Hematopoietic multipotent progenitor cell treated with erythropoietin and hydrocortisone succinate and interleukin-3 and kit ligand, for 8 days (in vitro differentiated cells): ENCODE data around the gene DDX3X.
A peak's percentile ranks its signal among the peaks of the same experiment; 100 is the strongest.
"Not testable (repeated sequence)": the region's sequence is repeated elsewhere in the genome, so short reads cannot be mapped to it uniquely, and the experiment has no call there.

Source experiments
- DNase-seq: peaks from one replicate; pipeline ENCODE4 v3.0.0-alpha.2; 2015

The DDX3X gene

DNA sequence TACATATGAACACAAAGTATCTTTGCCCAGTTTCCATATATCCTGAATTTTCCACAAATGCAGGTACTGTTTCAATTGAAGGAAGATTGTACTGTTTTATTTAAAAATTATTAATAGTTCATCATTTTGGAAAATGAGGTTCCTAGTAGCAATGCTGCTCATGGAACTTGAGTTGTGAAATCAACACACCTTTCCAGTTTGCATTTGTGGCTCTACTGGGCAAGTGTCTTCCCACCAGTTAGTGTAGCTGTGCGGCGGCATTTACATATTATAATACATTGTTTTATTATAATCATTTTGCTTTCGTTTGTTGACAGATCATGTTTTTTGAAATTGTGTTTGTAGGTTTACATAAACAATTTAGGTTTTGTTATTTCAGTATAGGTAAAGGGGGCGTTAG lies 2.0 kb upstream of the DDX3X start:
- peak; percentile 10 for DNase-seq

DNA sequence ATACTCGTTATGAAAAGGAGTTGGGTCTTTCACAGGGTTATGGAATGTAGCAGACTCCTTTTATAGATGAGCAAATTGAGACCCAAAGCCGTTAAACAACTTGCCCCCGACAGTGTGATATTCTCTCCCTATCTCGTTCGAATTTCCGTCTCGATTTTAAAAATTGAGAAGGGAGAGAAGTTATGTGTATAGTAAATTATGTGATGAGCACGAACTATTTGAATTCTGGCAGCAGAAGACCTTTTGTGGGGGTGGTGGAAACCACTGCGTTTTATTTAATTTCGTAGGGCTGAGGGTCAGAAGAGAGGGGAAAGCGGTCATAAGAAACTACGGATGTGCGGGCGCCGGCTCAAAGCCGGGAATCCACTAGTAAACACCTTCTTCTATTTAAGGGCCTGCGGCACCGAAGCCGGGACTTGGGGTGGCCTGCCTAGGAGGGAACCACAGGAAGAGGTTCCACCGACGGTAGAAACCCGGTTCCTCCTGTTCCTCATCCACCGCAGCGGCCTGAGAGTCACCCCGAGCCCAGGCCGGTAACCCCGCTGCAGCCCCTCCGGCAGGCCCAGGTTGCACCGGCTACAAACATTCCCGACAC lies 1.5 kb upstream of the DDX3X start:
- DNase-seq, result peak; percentile 35

DNA sequence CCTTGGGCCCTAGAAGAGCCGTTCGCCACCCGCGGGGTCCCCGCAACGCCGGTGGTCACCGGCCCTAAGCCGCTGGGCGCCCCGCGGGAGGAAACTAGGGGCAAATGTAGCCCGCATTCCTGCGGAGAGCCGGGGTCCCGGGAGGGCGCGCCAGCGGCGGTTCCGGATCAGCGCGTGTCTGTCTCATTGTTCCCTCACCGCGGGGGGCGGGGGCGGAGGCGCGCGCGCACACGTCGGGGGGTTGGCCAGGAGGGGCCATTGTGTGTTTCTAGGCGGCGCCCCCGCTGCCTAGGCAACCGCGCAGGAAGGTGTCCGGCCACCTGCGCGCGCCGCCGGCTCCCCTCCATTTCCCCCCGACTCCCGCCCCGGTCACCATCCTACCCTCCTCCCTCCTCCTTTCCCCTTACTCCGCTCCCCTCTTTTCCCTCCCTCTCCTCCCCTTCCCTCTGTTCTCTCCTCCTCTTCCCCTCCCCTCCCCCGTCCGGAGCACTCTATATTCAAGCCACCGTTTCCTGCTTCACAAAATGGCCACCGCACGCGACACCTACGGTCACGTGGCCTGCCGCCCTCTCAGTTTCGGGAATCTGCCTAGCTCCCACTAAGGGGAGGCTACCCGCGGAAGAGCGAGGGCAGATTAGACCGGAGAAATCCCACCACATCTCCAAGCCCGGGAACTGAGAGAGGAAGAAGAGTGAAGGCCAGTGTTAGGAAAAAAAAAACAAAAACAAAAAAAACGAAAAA lies 789 bp upstream of the DDX3X start:
- DNase-seq, result peak; percentile 87

DNA sequence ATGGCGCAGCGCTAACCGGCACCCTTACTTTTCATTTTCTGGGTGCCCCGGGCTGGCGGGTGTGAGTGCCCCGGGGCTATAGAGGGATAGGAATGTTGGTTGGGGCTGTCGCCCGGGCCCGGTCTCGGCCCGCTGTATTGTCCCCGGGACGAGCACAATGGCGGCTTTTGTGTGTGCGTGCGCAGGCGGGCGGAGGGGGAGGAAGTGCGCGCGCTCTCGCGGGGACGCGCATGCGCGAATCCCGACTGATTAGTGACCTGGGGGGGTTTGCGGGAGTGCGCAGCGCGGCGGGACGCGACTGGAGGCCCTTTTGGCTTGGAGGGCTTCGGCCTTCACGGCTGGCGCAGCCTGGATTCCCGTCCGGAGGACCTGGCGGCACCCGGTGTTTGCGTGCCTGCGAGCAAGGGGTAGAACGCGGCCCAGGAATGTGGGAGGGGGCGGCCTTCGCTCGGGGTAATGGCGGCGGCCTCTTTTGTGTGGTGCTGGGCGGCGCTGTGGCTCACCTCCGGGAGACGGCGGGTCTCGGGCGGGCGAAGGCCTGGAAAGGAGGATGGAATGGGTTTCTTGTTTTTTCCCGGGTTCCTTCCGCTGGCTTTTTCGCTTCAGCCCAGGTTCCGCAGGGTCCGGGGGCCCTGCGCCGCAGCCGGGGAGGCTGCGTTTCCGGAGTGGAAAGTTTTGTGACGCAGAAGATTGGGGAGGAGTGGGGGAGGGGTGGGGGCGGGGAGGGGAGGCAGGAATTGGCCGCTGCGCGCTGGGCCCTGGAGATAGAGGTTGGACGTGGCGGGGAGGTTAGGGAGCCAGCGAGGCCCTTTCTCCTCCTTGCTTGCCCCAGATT lies 618 bp downstream of the DDX3X start:
- DNase-seq, result peak; percentile 79

DNA sequence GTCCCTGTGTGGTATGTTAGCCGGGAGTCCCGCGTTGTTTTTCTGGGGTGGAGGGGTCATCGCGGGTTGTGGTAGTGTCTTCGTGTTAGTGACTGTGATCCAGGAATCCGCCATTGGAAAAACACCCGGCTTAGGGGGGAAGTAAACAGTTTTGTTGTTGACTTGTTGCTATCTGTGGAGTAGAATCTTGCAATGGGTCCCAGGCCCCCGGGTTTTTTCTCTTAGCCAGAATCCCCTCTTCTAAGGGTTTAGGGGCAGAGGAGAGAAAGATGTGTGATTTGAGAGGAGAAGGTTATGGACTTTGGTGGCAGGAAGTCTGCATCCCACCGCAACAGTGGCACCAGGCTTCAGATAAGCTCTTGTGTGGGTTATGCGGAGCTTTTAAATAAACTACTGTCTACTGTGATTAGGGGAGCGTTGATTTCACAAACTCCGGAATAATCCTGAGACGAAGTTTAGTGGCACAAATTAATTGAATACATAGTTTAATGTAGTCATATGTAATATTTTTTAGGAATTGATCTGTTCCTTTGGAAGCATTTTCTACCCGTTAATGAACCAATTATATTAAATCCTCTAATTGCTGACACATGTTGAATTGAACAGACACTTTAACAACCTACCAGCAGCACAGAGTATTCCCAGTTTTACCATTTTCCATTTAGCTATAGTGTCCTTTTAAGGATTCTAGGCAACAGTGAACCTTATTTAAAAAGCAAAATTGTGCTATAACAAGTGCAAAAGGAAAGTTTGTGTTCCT lies 1.4 kb downstream of the DDX3X start:
- peak; percentile 39 for DNase-seq

DNA sequence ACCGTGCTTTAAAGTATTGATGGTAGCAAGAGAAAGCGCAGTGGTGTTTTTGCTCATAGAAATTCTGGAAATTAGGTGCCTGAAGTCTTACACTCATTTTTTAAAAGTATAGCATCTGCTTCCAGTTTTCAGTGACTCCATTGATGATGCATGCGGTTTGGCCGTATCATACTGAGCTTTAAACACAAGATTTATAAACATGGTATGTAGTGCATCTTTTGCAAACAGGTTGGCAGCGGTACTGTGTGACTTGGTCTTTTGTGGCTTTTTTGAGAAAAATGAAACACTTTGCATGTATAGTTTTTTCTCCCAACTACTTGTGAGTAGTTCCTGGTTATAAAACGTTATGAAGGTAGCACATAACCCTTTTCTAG lies 2.0 kb downstream of the DDX3X start:
- DNase-seq, result no peak

DNA sequence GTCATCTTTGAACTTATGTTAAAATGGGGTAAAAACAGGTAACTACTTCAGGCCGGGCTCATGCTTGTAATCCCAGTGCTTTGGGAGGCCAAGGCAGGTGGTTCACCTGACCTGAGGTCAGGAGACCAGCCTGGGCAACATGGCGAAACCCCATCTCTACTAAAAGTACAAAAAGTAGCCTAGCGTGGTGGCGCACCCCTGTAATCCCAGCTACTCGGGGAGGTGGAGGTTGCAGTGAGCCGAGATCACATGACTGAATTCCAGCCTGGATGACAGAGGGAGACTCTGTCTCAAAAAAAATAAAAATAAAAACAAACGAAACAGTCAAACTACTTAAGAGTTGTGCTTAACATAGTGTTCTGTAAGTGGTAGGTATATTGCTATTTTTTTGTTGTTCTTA lies 2.5 kb downstream of the DDX3X start:
- DNase-seq, result no peak

DNA sequence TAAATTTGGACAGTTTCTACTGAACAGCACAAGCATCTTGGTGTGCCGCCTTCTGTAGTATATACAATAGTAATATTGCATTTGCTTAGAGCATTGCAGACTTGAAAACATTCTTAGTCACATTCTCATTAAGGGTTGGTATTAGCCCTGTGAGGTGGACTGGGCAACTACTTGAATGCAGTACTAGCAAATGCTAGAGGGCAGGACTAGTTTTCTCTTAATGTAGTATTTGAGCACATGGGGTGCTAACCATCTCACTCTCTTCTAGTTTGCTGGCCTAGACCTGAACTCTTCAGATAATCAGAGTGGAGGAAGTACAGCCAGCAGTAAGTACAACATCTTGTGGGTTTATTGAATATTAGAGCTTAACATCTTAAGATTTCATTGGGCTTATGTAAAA lies 3.2 kb downstream of the DDX3X start:
- peak; percentile 12 for DNase-seq

DNA sequence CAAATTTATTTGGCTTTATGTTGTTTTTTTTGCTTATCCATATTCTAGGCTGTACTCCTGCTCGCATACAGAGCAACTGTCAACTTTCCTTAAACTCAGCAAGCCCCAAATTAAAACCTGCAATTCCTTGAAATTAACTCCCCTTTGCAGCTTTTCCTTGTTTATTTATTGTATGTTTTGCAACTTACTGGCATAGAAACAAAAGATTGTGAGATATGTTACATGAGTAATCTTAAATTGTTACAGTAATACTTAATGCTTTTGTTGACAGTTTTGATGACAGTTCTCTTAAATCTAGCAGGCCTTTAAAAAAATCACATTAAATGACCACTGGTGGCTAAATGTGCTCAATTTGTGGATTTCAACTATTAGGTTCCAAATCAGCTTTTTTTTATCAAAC lies 4.5 kb downstream of the DDX3X start:
- no peak for DNase-seq

DNA sequence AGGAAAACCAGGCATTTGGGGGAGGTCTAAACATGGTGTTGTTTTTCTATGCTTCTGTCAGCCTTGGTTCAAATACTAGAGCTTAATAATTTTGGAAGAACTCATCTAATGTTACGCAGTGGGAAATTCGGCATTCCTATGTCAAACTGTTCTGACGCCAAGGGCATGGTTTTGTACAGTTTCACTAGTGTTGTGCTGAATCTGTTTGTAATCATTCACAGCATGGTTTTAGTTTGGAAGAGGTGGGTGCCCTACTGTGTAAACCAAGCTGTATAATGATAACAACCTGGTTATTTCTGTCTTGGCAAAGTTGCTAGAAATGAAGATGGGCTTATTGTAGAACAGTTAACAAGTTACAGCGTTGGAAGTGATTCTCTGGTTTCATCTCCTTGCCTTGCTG lies 5.2 kb downstream of the DDX3X start:
- no peak for DNase-seq

DNA sequence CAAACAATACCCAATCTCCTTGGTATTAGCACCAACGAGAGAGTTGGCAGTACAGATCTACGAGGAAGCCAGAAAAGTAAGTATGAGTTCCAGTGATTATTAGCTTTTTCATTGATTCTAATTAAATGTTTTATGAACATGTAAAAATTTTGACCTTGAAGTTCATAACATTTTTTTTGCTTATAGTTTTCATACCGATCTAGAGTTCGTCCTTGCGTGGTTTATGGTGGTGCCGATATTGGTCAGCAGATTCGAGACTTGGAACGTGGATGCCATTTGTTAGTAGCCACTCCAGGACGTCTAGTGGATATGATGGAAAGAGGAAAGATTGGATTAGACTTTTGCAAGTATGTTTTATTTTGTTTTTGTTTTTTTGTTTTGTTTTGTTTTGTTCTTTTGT lies 10.1 kb downstream of the DDX3X start:
- DNase-seq, result no peak

DNA sequence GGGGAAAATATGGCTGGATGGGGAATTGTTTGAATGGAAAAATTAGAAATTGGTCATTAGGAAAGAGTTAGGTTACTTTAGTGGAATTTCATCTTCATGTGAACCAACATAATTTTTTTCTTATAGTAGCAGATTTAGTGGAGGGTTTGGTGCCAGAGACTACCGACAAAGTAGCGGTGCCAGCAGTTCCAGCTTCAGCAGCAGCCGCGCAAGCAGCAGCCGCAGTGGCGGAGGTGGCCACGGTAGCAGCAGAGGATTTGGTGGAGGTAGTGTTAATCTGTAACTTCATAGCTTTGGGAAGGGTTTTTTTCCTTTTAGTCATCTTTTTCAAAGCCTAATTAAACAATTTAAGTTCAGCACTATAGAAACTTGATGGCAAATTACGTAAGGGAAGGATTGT lies 13.2 kb downstream of the DDX3X start:
- no peak for DNase-seq

DNA sequence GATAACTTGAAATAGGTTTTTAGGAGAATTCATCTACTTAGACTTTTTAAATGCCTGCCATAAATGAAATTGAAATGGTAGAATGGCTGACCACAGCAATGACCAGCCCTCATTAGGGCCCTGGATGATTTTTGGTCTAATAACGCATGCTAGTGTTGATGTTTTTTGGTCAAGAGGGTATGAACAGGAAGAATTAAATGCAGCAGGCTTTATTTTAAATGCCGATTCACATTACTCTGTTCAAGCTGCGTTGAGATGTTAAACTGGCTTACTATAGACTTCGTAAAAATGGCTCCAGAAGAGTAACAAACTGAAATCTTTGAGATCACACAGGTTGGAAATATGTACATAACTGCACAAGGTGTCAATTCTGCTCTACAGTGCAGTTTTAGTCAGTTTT lies 14.6 kb downstream of the DDX3X start:
- no peak for DNase-seq

DNA sequence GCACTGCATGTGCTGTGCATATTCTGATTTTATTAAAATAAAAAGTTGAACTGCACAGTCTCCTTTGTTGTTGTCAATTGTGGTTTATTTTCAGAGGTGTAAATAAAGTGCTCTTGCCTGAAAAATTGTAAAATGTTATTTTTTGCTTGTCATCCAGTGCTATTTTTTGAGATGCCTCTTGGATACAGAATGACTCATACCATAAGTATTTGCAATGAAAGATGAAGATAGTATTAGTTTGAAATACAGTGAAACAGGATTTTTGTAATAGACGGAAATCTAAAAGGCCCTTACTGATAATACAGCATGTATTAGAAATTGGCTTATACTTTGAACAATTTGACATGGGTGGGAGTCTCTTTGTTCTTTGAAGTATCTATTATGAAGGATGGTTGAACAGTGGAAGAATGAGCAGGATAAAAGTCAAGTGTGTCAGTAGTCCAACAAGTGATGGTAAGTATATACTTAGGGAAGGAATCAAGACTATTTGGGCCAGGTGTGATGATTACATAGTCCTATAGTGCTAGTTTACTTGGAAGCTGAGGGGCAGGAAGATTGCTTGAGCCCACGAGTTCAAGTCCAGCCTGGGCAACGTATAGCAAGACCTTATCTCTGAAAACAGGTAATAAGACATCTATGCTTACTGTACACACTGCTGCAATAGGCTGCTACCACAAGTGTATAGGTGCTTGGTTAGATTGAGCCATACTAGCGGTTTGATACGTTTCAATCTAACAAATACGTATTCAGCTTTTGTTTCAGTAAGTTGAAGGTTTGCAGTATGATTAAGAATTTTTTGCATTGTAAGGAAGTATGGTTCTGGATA lies 16.4 kb downstream of the DDX3X start:
- no peak for DNase-seq

DNA sequence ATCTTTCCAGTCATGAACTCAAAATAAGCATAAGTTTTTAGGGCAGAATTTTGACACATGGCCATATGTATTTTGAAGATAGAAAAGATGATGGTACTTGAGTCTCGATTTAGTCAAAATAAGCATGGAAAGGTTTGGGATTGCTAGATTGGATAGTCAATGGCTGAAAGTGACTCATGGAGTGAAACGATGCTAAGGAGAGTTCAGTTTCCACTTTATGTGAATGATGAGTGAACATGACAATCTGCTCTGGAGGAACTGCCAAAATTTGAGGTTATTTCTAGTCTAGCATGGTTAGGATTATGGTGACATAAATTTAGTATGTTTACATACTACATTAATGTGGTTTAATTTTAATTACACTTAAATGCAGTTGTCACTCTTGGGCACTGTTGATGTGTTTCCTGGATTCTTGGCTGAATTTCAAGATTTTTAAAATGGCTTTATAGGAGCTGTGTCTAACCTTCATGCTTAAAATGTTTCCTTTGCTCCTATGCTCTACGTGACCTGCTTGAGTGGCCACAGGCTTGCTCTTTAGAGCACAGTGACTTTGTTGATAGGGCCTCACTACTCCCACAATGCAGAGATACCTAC lies 17.1 kb downstream of the DDX3X start:
- no peak for DNase-seq

DNA sequence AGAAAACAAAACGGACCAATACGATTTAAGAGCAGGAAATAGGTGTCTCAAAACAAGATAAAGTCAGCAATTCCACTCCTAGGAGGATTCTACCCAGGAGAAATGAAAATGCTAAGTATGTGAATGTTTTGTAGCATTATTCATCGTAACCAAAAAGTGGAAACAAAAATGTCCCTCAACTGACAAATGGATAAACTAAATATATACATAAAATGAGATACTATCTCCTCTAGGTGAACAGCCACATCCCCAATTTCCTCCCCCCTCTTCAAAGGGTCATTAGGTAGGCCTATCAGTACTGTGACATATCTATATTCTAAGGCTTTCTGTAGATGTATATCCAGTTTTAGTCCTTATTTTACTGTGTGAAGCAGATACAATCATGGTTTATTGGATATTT lies 18.0 kb downstream of the DDX3X start:
- DNase-seq, result no peak

DNA sequence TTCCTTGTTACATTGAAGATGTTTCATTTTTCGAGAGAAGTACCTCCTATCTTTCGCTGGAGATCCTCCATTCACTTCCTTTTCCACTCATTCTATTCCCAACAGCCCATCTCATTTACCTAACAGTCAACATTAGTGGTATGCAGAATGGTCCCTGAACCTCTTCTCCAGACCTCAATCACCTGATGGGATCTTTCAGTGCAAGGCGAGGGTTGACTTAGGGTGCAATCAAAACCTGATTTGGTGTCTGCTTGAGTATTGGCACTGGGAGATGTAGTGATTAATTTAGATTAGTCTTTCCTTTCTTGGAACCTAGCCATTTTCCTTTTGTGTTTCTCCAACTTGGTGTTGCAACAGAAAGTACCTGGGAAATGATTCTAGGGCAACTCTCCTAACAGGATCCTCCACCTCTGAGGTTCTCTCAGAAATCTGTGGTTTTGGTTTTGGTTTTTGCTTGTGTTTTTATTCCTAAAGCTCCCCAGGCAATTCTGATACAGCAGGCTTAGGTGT lies 18.4 kb downstream of the DDX3X start:
- DNase-seq, result no peak

DNA sequence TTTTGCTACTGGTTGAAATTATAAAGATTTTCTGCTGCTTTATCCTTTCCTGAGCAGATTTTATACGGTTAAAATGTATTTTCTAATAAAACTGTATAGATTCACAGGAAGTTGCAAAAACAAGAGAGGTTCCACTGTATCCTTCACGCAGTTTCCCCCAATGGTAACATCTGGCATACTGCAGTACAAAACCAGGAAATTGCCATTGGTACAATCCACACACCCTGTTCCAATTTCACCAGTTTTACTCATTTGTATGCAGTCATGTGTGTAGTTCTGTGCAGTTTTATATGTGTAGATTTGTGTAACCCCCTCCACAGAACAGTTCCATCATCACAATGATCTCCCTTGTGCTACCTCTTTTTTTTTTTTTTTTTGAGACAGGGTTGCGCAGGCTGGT lies 20.0 kb downstream of the DDX3X start:
- DNase-seq, result no peak

DNA sequence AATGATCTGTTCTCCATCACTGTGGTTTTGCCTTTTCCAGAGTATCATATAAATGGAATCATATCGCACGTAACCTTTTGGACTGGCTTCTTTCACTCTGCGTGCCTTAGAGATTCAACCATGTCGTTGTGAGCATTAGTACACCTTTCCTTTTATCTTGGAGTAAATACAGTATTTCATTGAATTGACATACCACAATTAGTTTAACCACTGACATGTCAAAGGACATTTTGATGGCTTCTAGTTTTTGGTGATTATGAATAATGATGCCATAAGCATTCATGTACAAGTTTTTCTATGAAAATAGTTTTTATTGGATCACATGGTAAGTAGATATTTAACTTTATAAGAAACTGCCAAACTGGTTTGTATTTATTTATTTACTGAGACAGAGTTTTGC lies 35.2 kb downstream of the DDX3X start:
- DNase-seq, result no peak

DNA sequence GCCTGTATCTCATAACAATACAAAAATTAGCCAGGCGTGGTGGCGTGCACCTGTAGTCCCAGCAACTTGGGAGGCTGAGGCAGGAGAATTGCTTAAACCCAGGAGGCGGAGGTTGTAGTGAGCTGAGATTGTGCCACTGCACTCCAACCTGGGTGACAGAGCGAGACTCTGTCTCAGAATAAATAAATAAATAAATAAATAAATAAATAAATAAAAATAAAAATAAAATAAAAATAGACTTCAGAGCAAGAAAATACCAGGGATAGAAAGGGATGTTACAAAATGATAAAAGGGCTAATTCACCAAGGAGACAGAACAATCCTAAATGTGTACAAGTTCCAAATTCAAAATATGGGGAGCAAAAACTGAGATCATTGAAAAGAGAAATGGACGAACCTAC lies 37.6 kb downstream of the DDX3X start:
- DNase-seq, result not testable (repeated sequence)

DNA sequence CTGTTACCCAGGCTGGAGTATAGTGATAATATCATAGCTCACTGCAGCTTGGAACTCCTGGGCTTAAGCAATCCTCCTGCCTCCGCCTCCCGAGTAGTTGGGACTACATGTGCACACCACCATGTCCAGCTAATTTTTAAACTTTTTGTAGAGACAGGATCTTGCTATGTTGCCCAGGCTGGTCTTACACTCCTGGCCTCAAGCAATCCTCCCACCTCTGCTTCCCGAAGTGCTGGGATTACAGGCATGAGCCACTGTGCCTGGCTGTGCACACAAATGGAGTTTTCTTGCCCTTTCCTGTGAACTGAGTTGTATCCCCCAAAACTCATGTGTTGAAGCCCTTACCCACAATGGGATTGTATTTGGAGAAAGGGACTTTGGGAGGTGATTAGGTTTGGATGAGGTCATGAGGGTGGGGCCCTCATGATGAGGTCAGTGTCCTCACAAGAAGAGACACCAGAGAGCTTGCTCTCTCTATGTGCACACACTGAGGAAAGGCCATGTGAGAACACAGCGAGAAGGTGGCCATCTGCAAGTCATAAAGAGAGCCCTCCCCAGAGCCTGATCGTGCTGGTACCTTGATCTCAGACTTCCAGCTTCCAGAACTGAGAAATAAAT lies 40.1 kb downstream of the DDX3X start:
- DNase-seq, result no peak
